Measurements from ENCODE around the gene MDGA2. TPM values are rescaled to one million over a fixed set of nuclear protein-coding genes. Genes with fewer than 3 reads are reported as not detected.

The MDGA2 gene
- total RNA-seq, 4 donors from 2014 or later = not detected

GRCh38 chr14:47511829-47512228 is 163.6 kb downstream of the MDGA2 start:
- TF ChIP-seq POLR2A (IDR thresholded peaks at IDR 0.05) (no peak), CTCF (IDR thresholded peaks at IDR 0.05) (no peak)
- no peak for DNase-seq
- H3K4me1 ChIP-seq = no peaks in the 10 kb centered on the region
- H3K4me3 ChIP-seq = no peak overlapping the region
- H3K9me3 ChIP-seq = no peaks in the 10 kb centered on the region
- H3K27ac ChIP-seq = no peak overlapping the region
- H3K36me3 ChIP-seq = no peaks in the 10 kb centered on the region
- no peaks in the 10 kb centered on the region for H3K27me3 ChIP-seq

DNA sequence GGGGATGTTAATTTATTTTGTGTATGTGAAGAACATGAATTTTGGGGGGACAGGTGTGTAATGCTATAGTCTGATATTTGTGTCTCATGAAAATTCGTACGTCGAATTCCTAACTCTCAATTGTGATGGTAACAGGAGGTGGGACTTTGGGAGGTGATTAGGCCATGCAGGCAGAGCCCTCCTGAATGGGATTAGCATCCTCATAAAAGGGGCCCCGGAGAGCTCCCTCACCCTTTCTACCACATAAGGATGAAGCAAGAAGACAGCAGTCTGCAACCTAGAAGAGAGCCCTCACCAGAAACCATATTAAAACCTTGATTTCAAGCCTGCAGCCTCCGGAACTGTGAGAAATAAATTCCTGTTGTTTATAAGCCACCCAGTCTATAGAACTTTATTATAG is 165.4 kb downstream of the MDGA2 start:
- Histone ChIP-seq H3K4me3 (no peak overlapping the region), H3K27me3 (no peaks in the 10 kb centered on the region), H3K36me3 (no peaks in the 10 kb centered on the region), H3K9me3 (no peaks in the 10 kb centered on the region), H3K27ac (no peak overlapping the region), H3K4me1 (no peaks in the 10 kb centered on the region)
- no peak for TF ChIP-seq POLR2A (IDR thresholded peaks at IDR 0.05)
- TF ChIP-seq CTCF (IDR thresholded peaks at IDR 0.05) = no peak
- DNase-seq = no peak

GRCh38 chr14:47507861-47508260 is 167.5 kb downstream of the MDGA2 start:
- Histone ChIP-seq H3K4me1 (no peaks in the 10 kb centered on the region), H3K27me3 (no peaks in the 10 kb centered on the region), H3K36me3 (no peaks in the 10 kb centered on the region), H3K9me3 (no peaks in the 10 kb centered on the region), H3K27ac (no peak overlapping the region), H3K4me3 (no peak overlapping the region)
- DNase-seq = no peak
- no peak for TF ChIP-seq CTCF (IDR thresholded peaks at IDR 0.05)
- TF ChIP-seq POLR2A (IDR thresholded peaks at IDR 0.05) = no peak

DNA sequence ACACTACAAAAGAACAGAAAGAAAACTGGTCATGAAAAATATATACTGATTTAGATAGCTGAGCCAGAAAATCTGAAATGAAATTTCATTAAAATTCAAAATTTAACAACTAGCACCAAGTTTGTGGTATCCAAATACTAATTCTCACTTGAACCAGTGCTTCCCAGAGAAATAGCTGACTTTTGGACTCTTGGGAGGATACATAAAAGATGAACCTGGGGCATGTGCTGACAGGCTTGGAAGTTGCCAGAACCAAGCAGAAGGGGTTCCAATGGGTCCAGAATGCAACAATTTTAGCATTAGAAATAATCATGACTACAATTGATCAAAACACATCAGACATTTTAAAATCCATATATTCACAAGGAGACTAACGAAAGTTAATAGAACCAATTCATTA is 175.0 kb downstream of the MDGA2 start:
- H3K9me3 ChIP-seq = no peaks in the 10 kb centered on the region
- no peak overlapping the region for H3K27ac ChIP-seq
- DNase-seq = no peak
- H3K4me3 ChIP-seq = no peak overlapping the region
- TF ChIP-seq POLR2A (IDR thresholded peaks at IDR 0.05) (no peak), CTCF (IDR thresholded peaks at IDR 0.05) (no peak)
- H3K27me3 ChIP-seq = no peaks in the 10 kb centered on the region
- H3K36me3 ChIP-seq = no peaks in the 10 kb centered on the region
- H3K4me1 ChIP-seq = no peaks in the 10 kb centered on the region

DNA sequence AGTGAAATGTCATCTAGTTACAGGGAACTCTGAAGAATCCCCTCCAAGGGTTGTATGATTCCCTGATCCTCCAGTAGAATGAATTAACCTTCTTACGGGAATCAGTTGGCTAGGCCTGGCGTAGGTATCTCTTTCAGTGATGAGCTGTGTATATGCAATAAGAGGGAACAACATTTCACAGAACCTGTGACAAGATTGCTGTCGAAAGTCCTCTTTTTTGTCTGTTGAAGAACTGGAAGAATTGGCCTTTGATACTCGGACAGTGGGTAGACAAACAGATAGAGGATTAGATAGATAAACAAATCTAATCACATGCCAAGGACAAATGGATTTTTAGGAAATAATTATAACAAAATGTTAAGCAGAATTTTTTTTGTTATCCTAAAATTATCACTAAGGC is 184.6 kb downstream of the MDGA2 start:
- DNase-seq = no peak
- Histone ChIP-seq H3K9me3 (no peaks in the 10 kb centered on the region), H3K27me3 (no peaks in the 10 kb centered on the region), H3K36me3 (no peaks in the 10 kb centered on the region), H3K27ac (no peak overlapping the region), H3K4me1 (no peaks in the 10 kb centered on the region), H3K4me3 (no peak overlapping the region)
- TF ChIP-seq POLR2A (IDR thresholded peaks at IDR 0.05) = no peak
- no peak for TF ChIP-seq CTCF (IDR thresholded peaks at IDR 0.05)

DNA sequence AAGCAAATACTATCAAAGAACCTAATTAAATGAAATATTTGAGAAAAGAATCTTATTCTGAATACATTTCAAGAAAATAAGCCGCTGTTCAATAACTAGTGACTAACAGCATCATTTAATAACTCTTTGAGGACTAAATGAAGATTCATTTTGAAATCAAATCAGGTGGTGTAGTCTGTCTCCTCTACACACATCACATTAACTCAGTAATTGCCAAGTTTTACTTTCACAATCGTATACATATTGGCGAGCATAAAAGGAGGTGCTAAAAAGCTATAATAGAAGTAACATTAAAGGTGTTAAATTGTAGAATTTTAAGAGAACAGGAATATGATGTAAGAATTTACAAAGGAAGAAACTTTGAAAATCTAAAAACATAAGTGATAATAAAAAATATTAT is 185.1 kb downstream of the MDGA2 start:
- TF ChIP-seq POLR2A (IDR thresholded peaks at IDR 0.05) (no peak), CTCF (IDR thresholded peaks at IDR 0.05) (no peak)
- Histone ChIP-seq H3K4me3 (no peak overlapping the region), H3K27me3 (no peaks in the 10 kb centered on the region), H3K36me3 (no peaks in the 10 kb centered on the region), H3K4me1 (no peaks in the 10 kb centered on the region), H3K27ac (no peak overlapping the region), H3K9me3 (no peaks in the 10 kb centered on the region)
- no peak for DNase-seq

Data from Peyer's patch (tissue), 4 donors.